SK-MEL-5 (cell line): ENCODE data around the gene CA12. TPM values are rescaled to one million over a fixed set of nuclear protein-coding genes. Genes with fewer than 3 reads are reported as not detected.
A peak's percentile ranks its signal among the peaks of the same experiment; 100 is the strongest.

Experiments
- DNase-seq: peaks from one replicate; pipeline ENCODE4 v3.0.0-alpha.2; 2016; ENCODE audit warnings: low read depth, low spot score
- in situ Hi-C: cut with HindIII; loops from 2 replicates; pipeline ENCODE4 v1.10.0; 2016; ENCODE audit warnings: low sequenced_read_pairs, high pct_unique_total_duplicates, low pct_unique_long_range_greater_than_20kb
- total RNA-seq: library from RNA; depleted of rRNA; stranded (reverse); fragments of >200 nt; shearing (Covaris generic); gene quantifications from 2 replicates; pipeline ENCODE4 v1.2.3, GENCODE V29; 2014

The CA12 gene
- total RNA-seq, 1 experiment from 2014 or later: 17.4 TPM

GRCh38 chr15:63405683-63406390, 24.2 kb upstream of the CA12 start:
- no peak for DNase-seq
- in situ Hi-C loops: loop anchor here (25.0 kb wide), 1 partner anchor 94 kb away; no protein-coding TSS in a partner anchor

- in situ Hi-C loops: loop anchor here (25.0 kb wide), 1 partner anchor 93 kb away; no protein-coding TSS in a partner anchor
Measured at GRCh38 chr15:63405159-63405558, 23.5 kb upstream of the CA12 start.

GRCh38 chr15:63403254-63403945, 21.8 kb upstream of the CA12 start:
- in situ Hi-C loops: loop anchor here (25.0 kb wide), 1 partner anchor 91 kb away; no protein-coding TSS in a partner anchor
- DNase-seq: peak; percentile 22

More at GRCh38 chr15:63405159-63405558, 23.5 kb upstream of the CA12 start:
- DNase-seq: peak; percentile 86

- DNase-seq: peak; percentile 70
Measured at GRCh38 chr15:63402498-63403253, 21.0 kb upstream of the CA12 start.

GRCh38 chr15:63401714-63402497, 20.3 kb upstream of the CA12 start:
- in situ Hi-C loops: loop anchor here (25.0 kb wide), 1 partner anchor 90 kb away; no protein-coding TSS in a partner anchor
- no peak for DNase-seq

More at GRCh38 chr15:63402498-63403253, 21.0 kb upstream of the CA12 start:
- in situ Hi-C loops: loop anchor here (25.0 kb wide), 1 partner anchor 90 kb away; no protein-coding TSS in a partner anchor

- no peak for DNase-seq
- in situ Hi-C loops: loop anchor here (25.0 kb wide), 1 partner anchor 89 kb away; no protein-coding TSS in a partner anchor
Measured at GRCh38 chr15:63401078-63401477, 19.4 kb upstream of the CA12 start.

GRCh38 chr15:63398456-63398855, 16.8 kb upstream of the CA12 start:
- in situ Hi-C loops: no loop called here
- DNase-seq: no peak

GRCh38 chr15:63396152-63396928, 14.7 kb upstream of the CA12 start:
- DNase-seq: no peak
- in situ Hi-C loops: no loop called here

GRCh38 chr15:63395730-63396151, 14.1 kb upstream of the CA12 start:
- in situ Hi-C loops: no loop called here
- no peak for DNase-seq

GRCh38 chr15:63392361-63393009, 10.8 kb upstream of the CA12 start:
- no peak for DNase-seq
- in situ Hi-C loops: no loop called here

GRCh38 chr15:63391669-63392360, 10.2 kb upstream of the CA12 start:
- in situ Hi-C loops: no loop called here
- DNase-seq: no peak

GRCh38 chr15:63390689-63391088, 9.0 kb upstream of the CA12 start:
- in situ Hi-C loops: no loop called here
- DNase-seq: no peak

GRCh38 chr15:63389902-63390670, 8.4 kb upstream of the CA12 start:
- no peak for DNase-seq
- in situ Hi-C loops: no loop called here

GRCh38 chr15:63388511-63388910, 6.9 kb upstream of the CA12 start:
- in situ Hi-C loops: no loop called here
- no peak for DNase-seq
